HG03378 (cell line): Measurements from ENCODE around the gene PPP2R2C.

Experiments
- ATAC-seq: cut with Tn5 transposase; IDR thresholded peaks from one replicate; pipeline ENCODE4 v1.9.1; 2021; ENCODE audit warnings: mild to moderate bottlenecking, moderate library complexity; ENCODE audit not compliant: unreplicated experiment

The PPP2R2C gene

DNA sequence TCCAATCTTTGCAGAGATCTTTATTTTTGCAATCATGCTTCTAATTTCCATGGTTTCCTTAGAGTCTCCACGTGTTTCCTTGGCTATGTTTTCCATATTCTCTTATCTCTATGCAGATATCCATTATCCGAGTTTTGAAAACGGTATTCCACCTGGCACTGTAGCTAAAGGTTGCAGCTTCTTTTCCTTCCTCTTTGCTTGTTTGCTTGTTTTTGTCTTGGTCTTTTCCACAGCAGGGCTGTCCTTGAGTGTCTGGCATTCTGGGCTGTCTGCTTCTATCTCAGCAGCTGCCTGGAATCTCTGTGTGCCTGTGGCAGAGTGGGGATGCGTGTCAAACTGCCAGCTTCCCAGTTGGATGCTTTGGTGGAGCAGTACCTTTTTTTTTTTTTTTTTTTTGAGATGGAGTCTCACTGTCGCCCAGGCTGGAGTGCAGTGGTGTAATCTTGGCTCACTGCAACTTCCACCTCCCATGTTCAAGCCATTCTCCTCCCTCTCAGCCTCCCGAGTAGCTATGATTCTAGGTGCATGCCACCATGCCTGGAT, 155.9 kb downstream of the PPP2R2C start:
- no peak for ATAC-seq

DNA sequence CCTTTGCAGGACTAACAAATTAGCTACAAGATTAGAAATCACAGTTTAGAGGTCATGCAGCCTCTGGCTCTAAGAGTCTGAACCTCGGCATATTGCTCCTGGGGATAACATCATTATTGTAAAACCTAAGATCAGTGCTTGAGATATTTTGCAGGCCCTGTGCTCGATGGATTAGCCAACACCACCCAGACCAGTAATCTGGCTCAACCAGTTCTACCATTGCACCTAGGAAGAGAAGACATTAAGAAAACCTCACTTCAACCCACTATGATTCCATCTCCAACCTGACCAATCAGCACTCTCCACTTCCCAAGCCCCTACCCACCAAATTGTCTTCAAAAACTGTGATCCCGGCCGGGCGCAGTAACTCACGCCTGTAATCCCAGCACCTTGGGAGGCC, 159.2 kb downstream of the PPP2R2C start:
- no peak for ATAC-seq

DNA sequence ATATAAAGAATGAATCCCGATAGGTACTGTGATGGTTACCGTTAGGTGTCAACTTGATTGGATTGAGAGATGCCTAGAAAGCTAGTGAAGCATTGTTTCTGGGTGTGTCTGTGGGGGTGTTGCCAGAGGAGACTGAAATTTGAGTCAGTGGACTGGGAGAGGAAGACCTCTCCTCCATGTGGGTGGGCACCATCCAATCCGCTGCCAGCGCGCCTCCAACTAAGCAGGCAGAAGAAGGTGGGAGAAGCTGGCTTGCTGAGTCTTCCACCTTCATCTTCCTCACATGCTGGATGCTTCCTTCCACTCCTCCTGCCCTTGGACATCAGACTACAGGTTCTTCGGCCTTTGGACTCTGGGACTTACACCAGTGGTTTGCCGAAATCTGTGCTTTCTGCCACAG, 162.6 kb downstream of the PPP2R2C start:
- ATAC-seq, result no peak

DNA sequence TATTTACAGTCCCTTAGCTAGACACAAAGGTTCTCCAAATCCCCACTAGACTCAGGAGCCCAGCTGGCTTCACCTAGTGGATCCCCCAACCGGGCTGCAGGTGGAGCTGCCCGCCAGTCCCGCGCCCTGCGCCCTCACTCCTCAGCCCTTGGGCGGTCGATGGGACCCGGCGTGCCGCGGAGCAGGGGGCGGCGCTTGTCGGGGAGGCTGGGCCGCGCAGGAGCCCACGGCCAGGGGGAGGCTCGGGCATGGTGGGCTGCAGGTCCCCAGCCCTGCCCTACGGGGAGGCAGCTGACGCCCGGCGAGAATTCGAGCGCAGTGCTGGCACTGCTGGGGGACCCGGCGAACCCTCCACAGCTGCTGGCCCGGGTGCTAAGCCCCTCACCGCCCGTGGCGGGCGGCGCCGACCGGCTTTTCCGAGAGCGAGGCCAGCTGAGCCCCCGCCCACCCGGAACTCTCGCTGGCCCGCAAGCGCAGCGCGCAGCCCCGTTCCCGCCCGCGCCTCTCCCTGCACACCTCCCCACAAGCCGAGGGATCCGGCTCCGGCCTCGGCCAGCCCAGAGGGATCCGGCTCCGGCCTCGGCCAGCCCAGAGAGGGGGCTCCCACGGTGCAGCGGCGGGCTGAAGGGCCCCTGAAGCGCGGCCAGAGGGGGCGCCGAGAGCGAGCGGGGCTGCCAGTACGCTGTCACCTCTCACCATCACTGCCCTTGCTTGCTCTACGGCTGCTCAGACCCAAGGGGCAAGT, 163.3 kb downstream of the PPP2R2C start:
- no peak for ATAC-seq

DNA sequence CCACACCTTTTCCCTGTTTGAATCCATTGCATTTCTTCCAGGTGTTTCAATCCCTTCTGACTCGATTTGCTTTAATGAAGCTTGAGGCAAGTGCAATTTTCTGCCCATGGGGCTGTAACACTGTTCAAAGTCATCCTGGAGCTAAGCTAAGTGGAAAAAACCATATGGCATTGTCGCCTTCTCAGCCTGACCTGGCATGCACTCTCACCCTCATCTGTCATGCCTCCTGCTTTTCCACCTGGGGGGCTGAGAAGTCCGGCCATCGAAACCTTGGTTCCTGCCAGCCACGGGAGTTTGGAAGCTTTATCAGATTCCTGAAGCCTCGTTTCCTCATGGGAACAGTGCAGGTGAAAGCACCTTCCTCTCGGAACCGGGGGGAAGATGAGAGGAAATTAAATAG, 164.5 kb downstream of the PPP2R2C start:
- ATAC-seq, result no peak

DNA sequence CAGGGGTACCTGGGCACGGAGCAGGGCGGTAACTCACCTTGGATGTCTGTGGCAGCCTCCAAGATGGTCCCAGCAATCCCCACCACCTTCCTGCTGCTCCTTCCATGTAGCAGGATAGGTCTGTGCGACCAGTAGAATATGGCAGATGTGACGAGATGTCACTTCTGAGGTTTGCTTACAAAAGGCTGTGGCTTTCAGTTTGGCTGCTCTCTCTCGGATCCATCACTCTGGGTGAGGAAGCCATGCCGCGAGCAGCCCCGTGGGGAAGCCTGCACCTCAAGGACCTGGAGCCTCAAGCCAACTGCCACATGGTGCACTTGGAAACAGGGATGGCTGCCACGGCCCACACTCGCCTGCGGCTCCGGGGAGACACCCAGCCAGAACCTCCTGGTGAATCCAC, 165.2 kb downstream of the PPP2R2C start:
- no peak for ATAC-seq

DNA sequence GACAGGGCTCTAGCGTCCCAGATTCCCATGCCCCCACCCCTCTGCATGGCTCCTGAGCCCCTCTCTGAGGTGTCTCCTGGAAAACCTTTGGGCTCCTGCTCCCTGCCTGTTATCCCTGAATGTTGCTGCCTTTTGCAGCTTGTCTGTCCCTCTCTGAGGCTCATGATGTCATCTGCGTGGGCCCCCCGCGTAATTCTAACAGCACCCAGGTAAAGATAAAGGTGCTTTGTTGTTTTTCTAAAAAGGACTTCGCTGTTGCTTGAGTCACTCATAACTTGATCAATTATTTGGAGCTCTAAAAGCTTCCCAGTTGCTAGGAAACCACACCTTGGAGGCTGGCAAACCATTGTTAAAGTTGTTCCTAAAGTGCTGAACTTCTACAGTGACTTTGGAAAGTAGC, 166.1 kb downstream of the PPP2R2C start:
- ATAC-seq, result no peak

DNA sequence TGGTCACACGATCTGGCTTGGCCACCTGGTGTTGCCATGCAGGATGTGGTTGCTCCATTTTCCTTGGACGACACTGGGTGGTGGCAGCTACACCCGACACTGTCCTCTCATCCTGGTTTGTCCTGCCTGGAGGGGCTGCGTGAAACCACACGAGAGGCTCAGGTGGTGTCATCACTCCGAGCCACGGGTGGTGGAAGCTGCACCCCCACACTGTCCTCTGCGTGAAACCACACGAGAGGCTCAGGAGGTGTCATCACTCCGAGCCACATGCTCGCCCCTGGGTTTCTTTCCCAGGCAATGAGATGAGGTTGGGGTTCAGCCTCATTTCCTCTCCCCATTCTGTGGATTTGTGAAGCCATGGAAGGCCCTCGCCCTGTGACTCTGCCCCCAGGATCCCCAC, 168.5 kb downstream of the PPP2R2C start:
- no peak for ATAC-seq

DNA sequence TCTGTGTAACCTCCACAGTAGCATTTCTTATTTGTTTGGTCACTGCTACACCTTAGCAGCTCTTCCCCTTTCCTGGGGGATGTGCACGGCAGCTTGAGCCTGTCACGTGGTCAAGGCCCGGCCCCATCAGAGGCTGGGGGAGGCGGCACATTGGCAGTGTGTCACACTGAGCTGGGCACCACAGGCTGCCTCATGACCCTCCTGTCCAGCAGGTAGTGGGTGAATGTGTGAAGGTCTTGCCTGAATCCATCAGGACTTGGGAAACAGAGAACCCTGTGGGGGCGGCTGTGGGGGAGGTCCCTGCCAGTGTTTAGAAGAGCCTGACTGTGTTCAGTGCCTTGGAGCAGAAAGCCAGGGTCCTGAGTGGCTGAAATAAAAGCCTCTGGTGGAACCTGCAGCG, 169.5 kb downstream of the PPP2R2C start:
- no peak for ATAC-seq

DNA sequence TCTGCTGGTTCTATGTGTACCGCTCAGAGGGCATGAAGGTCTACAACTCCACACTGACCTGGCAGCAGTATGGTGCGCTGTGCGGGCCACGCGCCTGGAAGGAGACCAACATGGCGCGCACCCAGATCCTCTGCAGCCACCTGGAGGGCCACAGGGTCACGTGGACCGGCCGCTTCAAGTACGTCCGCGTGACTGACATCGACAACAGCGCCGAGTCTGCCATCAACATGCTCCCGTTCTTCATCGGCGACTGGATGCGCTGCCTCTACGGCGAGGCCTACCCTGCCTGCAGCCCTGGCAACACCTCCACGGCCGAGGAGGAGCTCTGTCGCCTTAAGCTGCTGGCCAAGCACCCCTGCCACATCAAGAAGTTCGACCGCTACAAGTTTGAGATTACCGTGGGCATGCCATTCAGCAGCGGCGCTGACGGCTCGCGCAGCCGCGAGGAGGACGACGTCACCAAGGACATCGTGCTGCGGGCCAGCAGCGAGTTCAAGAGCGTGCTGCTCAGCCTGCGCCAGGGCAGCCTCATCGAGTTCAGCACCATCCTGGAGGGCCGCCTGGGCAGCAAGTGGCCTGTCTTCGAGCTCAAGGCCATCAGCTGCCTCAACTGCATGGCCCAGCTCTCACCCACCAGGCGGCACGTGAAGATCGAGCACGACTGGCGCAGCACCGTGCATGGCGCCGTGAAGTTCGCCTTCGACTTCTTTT, 170.5 kb downstream of the PPP2R2C start:
- ATAC-seq, result no peak

DNA sequence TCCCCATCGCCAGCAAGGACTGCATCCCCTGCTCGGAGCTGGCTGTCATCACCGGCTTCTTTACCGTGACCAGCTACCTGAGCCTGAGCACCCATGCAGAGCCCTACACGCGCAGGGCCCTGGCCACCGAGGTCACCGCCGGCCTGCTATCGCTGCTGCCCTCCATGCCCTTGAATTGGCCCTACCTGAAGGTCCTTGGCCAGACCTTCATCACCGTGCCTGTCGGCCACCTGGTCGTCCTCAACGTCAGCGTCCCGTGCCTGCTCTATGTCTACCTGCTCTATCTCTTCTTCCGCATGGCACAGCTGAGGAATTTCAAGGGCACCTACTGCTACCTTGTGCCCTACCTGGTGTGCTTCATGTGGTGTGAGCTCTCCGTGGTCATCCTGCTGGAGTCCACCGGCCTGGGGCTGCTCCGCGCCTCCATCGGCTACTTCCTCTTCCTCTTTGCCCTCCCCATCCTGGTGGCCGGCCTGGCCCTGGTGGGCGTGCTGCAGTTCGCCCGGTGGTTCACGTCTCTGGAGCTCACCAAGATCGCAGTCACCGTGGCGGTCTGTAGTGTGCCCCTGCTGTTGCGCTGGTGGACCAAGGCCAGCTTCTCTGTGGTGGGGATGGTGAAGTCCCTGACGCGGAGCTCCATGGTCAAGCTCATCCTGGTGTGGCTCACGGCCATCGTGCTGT, 171.2 kb downstream of the PPP2R2C start:
- no peak for ATAC-seq

DNA sequence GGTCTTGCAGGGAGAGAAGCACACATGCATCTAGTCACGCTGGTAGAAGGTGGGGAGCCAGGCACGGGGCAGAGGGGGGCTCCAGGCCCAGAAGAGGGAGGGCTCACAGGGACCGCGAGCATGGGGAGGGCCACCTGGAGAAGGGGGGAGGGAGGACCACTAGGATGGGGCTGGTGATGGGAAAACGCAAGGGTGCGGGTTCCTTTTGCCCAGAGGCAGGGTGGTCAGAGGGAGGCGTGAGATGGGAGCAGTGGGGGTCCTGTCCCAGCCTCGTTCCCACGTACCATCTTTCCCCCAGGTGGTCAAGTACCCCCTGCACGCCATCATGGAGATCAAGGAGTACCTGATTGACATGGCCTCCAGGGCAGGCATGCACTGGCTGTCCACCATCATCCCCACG, 172.1 kb downstream of the PPP2R2C start:
- no peak for ATAC-seq

DNA sequence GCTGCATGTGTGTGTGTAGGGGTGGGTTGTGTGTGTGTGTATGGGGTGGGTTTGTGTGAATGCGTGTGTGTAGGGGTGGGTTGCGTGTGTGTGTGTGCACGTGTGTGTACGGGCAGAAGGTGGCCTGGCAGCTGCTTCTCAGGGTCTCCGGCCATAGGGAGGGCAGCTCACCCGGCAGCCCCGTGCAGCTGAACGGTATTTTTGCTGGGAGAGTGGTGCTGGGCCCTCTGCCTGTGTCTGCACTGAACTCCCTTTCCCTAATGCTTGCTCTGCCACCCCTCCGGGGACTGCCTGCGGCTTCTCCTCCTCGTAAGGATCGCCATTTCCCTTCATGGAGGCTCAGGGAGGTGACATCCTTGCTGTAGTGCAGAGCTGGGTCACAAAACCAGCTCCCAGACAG, 172.5 kb downstream of the PPP2R2C start:
- ATAC-seq, result no peak

DNA sequence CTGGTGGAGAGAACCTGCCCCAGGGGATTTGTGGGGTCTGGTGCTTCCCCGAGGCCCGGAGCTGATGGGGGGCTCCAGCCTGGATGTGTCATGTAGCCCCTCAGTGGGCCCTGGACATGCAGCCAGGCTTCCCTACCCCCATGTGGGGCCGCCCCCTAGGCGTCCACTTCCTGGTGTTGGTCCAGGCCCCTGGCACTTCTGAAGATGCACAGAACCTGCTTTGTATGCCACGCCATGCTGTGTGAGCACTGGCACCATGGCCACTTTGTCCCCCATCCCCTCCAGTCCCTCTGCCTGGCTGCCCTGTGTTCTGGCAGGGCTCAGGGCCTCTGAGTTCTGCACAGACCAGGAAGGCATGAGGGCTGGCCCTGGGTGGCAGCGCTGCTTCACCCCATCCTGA, 173.6 kb downstream of the PPP2R2C start:
- ATAC-seq, result no peak

DNA sequence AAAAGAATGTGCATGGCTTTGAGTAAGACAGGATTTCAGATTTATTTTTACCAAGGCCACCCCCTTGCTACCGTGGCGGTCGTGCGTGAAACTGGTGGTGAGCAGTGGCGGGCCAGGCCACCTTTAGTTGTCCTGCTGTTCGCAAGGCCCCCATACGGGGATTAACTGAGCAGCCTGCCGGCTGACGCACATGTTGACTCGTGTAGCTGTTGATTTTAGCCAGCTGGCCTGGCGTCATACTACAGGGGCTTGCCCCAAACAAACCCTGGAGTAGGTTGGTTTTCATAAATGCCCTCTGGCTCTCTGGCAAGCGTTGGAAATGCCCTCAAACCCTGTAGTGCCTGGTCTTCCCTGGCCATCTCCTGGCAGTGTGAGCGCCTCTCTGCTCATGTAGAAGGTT, 174.4 kb downstream of the PPP2R2C start:
- no peak for ATAC-seq

DNA sequence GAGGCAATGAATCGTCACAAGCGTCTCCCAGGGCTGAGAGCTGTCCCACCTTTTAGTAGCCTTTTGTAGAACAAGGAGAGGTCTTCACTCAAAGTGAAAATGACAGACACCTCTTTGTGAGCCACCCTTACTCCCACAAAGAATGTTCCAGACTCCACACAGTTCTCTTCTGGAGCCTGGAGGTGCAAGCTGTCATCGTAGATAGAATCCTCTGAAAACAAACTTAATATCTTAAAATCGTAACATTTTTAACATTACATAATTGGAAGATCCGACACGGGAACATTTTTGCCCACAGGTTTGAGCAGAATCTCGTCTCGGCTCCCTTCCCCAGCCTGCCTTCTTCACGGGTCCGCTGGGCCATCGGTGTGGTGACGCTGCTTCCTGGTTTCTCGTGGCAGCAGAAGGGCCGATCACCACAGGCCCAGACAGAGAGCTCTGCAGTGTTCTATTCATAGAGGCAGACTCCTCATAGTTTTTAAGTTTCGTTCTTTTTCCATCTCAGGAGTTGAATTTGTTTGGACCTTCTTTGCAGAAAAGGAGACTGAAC, 175.1 kb downstream of the PPP2R2C start:
- no peak for ATAC-seq

DNA sequence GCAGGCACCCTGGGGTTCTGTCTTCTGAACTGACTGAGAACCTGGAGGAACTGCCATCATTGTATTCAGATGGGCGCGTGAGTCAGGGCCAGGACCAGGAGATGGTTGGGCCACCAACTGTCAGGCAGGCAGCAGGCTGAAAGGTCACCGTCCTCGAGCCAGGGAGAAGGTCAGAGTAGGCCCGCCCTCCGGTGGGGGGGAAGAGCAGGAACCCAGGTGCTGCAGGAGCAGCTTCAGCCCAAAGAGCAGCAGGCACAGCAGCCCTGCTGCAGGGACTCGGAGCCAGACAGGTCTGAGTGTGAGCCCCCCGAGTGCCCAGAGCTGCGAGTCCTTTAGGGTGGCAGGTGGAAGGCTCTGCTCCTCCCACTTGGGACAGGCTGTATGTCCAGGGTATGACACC, 176.4 kb downstream of the PPP2R2C start:
- ATAC-seq, result no peak

DNA sequence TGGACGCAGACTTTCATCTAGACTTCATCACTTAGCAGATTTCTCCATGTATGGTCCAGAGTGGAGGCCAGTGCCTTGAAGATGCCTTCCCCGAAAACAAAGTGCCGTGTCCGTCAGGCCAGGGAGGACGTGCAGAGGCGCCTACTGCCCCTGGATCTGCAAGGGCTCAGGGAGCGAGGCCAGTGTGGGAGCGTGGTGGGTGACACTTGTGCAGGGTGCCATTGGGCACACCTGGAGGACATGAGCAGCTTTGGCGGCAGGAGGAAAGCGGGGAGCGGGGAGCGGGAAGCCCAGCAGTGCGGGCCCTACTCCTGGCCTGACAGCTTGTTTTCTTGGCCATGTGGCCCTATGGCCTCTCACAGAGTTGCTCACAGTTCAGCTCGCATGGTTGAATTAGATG, 176.9 kb downstream of the PPP2R2C start:
- no peak for ATAC-seq

DNA sequence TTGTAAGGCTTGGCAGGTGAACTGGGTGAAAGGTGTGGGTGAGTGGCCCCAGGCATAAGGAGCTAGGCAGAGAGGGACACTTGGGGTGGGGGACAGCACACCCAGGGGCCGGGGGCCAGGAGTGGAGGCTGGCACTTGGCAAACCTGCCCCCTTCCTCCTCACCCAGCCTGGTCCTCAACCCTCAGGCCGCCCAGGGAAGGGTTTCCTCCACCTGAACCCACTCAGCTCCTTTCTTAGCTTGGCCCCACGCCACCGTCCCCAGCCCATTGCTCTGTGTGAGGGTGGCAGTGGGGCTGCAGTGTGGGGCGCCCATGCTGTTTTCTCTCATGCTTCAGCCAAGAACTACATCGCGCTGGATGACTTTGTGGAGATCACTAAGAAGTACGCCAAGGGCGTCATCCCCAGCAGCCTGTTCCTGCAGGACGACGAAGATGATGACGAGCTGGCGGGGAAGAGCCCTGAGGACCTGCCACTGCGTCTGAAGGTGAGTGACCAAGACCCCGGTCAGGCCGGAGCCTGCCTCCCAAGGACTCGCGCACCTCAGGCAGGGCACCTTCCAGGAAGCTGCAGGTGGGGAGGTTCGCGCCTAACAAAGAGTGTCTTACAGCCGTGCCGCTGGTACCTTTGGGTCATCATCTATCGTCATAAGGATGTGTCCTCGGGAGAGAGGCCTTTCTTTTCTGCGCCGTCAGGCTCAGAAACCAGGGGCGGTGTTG, 177.6 kb downstream of the PPP2R2C start:
- no peak for ATAC-seq

DNA sequence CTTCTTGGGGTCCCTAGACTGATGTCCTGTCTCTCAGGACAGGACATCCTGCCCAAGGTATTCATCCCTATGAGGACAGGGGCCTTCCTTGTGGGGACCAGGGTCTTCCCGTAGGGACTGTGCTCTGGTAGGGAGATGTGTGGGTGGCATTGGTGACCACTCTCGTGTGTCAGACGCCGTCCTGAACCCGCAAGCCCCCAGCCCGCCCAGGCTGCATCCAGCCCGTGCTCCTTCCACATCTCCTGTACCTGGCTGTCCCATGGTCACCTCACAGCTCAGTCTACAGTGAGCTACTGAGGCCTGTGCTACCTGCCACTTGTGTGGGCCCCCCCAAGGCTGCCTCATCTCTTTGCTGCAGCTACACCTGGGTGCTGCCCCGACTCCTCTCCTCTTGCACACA, 178.8 kb downstream of the PPP2R2C start:
- ATAC-seq, result no peak

DNA sequence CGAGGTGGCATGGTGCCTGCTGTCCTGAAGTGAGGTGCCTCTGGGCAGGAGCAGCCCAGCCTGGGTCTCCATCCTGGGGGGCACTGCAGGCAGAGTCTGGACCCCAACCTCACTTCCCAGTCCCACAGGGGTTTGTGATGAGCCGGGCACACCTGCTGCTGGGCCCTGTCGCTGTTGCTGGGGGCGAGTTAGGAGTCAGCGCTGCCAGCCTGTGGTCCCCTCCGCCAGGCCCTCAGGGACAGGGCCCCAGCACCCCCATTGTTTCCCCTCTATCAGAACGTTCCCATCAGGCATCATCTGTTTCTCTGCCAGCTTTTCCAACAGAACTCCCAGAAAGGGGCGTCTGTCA, 179.3 kb downstream of the PPP2R2C start:
- ATAC-seq, result no peak
